ENCODE results near the gene GPC6.

The GPC6 gene

DNA sequence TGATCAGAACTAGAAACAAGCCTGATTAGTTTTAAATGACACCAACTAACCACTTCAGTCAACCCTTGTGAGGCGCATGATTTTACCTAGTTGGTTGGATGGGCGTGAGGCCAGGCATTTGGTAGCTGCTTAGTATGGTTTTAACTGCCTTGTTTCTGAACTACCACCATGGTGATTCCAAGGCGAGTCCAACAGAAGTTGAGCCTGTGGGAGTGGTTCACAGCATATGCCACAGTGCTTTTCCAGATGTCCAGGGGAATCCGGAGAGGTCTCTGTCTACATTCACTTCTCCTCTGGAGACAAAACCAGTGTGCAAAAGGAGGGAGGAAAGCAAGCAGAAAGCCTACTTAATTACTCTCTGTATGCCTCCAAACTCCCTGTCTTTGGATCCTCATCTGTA, 524.1 kb downstream of the GPC6 start:
- no peak overlapping the region for H3K27ac ChIP-seq (replicated peaks)
- no peak overlapping the region for H3K4me3 ChIP-seq (replicated peaks; ENCODE audit: insufficient read depth, low read length)
- TF ChIP-seq CTCF (IDR thresholded peaks at IDR 0.05; ENCODE audit: insufficient read depth, low read length) (no peak), SPI1 (IDR thresholded peaks at IDR 0.05; ENCODE audit: borderline replicate concordance, low read depth) (no peak), GABPA (IDR thresholded peaks at IDR 0.05; ENCODE audit: low read depth) (no peak), POLR2AphosphoS5 (IDR thresholded peaks at IDR 0.05; ENCODE audit: low read depth) (no peak)
- TF ChIP-seq, protein P1, sequence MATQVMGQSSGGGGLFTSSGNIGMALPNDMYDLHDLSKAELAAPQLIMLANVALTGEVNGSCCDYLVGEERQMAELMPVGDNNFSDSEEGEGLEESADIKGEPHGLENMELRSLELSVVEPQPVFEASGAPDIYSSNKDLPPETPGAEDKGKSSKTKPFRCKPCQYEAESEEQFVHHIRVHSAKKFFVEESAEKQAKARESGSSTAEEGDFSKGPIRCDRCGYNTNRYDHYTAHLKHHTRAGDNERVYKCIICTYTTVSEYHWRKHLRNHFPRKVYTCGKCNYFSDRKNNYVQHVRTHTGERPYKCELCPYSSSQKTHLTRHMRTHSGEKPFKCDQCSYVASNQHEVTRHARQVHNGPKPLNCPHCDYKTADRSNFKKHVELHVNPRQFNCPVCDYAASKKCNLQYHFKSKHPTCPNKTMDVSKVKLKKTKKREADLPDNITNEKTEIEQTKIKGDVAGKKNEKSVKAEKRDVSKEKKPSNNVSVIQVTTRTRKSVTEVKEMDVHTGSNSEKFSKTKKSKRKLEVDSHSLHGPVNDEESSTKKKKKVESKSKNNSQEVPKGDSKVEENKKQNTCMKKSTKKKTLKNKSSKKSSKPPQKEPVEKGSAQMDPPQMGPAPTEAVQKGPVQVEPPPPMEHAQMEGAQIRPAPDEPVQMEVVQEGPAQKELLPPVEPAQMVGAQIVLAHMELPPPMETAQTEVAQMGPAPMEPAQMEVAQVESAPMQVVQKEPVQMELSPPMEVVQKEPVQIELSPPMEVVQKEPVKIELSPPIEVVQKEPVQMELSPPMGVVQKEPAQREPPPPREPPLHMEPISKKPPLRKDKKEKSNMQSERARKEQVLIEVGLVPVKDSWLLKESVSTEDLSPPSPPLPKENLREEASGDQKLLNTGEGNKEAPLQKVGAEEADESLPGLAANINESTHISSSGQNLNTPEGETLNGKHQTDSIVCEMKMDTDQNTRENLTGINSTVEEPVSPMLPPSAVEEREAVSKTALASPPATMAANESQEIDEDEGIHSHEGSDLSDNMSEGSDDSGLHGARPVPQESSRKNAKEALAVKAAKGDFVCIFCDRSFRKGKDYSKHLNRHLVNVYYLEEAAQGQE (IDR thresholded peaks at IDR 0.05; ENCODE audit: insufficient replicate concordance, low read depth): no peak
- no peaks in the 10 kb centered on the region for H3K27me3 ChIP-seq (ENCODE audit: insufficient read depth, poor library complexity, severe bottlenecking)
- DNase-seq (ENCODE audit: low read depth in 1 of 2, low spot score in 1 of 2): no peak

DNA sequence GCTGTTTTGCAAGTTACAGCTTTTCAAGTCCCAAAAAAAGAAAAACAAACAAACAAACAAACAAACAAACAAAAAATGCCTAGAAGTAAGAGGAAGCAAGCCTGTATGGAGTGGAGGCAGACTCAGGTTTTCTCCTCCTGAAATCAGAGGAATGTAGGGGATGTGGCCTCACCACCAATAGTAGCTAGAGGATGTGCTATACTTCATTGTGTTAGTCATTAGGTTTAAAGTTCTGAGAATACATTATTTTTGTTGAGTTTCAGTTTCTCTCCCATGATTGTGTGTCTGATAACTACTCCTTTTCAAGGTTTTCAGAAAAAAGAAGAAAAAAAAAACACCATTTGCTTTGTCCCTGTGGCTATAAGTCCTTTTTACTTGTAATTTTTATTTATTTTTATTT, 524.5 kb downstream of the GPC6 start:
- no peak for DNase-seq (ENCODE audit: low read depth in 1 of 2, low spot score in 1 of 2)
- H3K27ac ChIP-seq (replicated peaks): no peak overlapping the region
- no peaks in the 10 kb centered on the region for H3K27me3 ChIP-seq (ENCODE audit: insufficient read depth, poor library complexity, severe bottlenecking)
- TF ChIP-seq POLR2AphosphoS5 (IDR thresholded peaks at IDR 0.05; ENCODE audit: low read depth) (no peak), CTCF (IDR thresholded peaks at IDR 0.05; ENCODE audit: insufficient read depth, low read length) (no peak), SPI1 (IDR thresholded peaks at IDR 0.05; ENCODE audit: borderline replicate concordance, low read depth) (no peak), GABPA (IDR thresholded peaks at IDR 0.05; ENCODE audit: low read depth) (no peak)
- TF ChIP-seq, protein P1 (IDR thresholded peaks at IDR 0.05; ENCODE audit: insufficient replicate concordance, low read depth): no peak
- no peak overlapping the region for H3K4me3 ChIP-seq (replicated peaks; ENCODE audit: insufficient read depth, low read length)

DNA sequence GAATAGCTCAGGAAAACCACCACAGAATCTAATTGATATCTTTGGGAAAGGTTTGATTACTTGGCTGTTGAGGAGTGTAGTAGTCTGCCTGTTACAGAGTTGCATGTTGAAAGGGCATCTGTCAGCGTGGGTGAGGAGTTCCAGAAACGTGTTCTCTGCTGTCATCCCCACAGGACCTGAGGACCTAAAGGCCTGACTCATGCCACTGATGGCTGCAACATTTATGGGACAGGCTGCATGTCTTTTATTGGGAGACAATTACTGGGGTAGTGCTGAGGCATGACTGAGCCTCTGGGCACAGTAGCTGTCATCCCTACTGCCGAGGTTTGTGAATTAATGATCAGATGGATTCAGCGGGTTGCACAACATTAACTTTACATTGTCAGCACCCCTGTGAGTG, 525.9 kb downstream of the GPC6 start:
- no peaks in the 10 kb centered on the region for H3K27me3 ChIP-seq (ENCODE audit: insufficient read depth, poor library complexity, severe bottlenecking)
- no peak overlapping the region for H3K27ac ChIP-seq (replicated peaks)
- TF ChIP-seq SPI1 (IDR thresholded peaks at IDR 0.05; ENCODE audit: borderline replicate concordance, low read depth): no peak
- TF ChIP-seq CTCF (IDR thresholded peaks at IDR 0.05; ENCODE audit: insufficient read depth, low read length): no peak
- no peak for TF ChIP-seq GABPA (IDR thresholded peaks at IDR 0.05; ENCODE audit: low read depth)
- TF ChIP-seq, protein P1 (IDR thresholded peaks at IDR 0.05; ENCODE audit: insufficient replicate concordance, low read depth): no peak
- no peak for TF ChIP-seq POLR2AphosphoS5 (IDR thresholded peaks at IDR 0.05; ENCODE audit: low read depth)
- no peak for DNase-seq (ENCODE audit: low read depth in 1 of 2, low spot score in 1 of 2)
- H3K4me3 ChIP-seq (replicated peaks; ENCODE audit: insufficient read depth, low read length): no peak overlapping the region

All from HL-60 (cell line).